OCI-LY3 (cell line): ENCODE measurements around the gene C17orf67.

Experiments used
- CTCF ChIP-seq: fragments of 200-600, 300-600 bp; sonication (generic); IDR thresholded peaks from 2 replicates; pipeline ENCODE4 v1.5.1; 2014; ENCODE audit warnings: antibody characterized with exemption, low read length, low read depth
- EZH2phosphoT487 ChIP-seq: fragments of 200-600 bp; shearing (Covaris generic); IDR thresholded peaks from 2 replicates; pipeline ENCODE4 v1.6.1; 2018; ENCODE audit warnings: antibody characterized with exemption, mixed run types, low read depth

- TF ChIP-seq CTCF: no peak
- TF ChIP-seq EZH2phosphoT487: no peak
Measured at GRCh38 chr17:56866076-56866475, 32.4 kb upstream of the C17orf67 start.
